ENCODE data around the gene MSI2. TPM values are rescaled to one million over a fixed set of nuclear protein-coding genes. Genes with fewer than 3 reads are reported as not detected.
"Not testable (repeated sequence)": the region's sequence is repeated elsewhere in the genome, so short reads cannot be mapped to it uniquely, and the experiment has no call there.

The MSI2 gene
- total RNA-seq, 1 donor = 12.6 TPM

DNA sequence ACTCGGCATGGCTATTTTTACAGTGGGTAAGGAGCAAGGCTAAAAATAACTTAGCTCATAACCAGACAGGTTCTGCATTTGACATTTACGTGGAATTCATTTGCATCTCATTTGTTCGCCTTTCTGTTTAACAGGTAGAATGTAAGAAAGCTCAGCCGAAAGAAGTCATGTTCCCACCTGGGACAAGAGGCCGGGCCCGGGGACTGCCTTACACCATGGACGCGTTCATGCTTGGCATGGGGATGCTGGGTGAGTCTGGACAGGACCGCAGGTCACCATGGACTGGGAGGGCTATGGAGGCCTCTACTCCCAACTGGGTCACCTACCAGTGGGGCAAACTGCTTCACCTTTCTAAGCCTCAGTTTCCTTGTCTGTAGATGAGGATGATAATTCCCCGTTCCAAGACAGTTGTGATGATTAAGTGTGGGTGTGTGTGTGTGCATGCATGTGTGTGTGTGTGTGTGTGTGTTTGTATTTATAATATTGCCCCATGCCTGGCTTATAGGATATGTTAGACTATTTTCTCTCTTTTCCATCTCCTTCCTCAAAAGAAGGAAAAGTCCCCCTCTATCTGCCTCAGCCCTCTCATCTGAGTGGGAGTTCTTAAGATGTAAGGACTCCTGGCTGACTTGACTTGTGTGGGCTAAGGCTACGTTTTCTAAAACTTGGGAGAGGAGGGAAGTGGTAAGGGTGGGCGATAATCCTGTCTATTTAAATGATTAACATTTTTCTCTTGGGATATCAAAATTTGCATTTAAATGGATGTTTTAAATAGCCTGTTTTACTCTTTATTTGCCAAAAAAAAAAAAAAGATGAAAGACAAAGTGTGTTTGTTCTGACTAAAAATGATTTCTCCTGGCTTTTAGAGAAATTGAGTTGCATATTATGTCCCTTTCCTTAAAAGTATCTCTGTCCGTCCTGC, 359.8 kb downstream of the MSI2 start:
- DNase-seq (ENCODE audit: low read depth) = no peak
- H3K4me3 ChIP-seq (ENCODE audit: low read depth, low read length) = no peak overlapping the region
- TF ChIP-seq, protein P1, sequence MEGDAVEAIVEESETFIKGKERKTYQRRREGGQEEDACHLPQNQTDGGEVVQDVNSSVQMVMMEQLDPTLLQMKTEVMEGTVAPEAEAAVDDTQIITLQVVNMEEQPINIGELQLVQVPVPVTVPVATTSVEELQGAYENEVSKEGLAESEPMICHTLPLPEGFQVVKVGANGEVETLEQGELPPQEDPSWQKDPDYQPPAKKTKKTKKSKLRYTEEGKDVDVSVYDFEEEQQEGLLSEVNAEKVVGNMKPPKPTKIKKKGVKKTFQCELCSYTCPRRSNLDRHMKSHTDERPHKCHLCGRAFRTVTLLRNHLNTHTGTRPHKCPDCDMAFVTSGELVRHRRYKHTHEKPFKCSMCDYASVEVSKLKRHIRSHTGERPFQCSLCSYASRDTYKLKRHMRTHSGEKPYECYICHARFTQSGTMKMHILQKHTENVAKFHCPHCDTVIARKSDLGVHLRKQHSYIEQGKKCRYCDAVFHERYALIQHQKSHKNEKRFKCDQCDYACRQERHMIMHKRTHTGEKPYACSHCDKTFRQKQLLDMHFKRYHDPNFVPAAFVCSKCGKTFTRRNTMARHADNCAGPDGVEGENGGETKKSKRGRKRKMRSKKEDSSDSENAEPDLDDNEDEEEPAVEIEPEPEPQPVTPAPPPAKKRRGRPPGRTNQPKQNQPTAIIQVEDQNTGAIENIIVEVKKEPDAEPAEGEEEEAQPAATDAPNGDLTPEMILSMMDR (IDR thresholded peaks at IDR 0.05; ENCODE audit: insufficient read depth, low read length) = no peak

DNA sequence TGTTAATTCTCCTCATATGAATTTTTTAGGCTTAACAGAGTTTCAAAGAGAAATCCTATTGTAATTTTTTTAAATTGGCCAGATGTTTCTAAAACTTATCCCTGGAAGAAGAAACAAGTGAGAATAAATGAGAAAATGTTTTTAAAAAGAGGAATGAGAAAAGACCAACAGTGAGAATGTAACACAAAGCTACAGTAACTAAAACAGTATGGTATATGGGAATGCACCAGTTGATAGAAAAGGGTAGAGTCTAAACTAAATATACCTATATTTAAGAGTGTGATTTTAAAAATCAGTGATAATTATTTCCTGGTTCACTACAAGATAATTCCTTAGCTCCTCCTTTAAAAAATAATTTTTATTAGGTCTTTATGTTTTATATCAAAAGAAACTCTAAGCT, 360.9 kb downstream of the MSI2 start:
- TF ChIP-seq, protein P1 (IDR thresholded peaks at IDR 0.05; ENCODE audit: insufficient read depth, low read length) = no peak
- no peak for DNase-seq (ENCODE audit: low read depth)
- no peak overlapping the region for H3K4me3 ChIP-seq (ENCODE audit: low read depth, low read length)

DNA sequence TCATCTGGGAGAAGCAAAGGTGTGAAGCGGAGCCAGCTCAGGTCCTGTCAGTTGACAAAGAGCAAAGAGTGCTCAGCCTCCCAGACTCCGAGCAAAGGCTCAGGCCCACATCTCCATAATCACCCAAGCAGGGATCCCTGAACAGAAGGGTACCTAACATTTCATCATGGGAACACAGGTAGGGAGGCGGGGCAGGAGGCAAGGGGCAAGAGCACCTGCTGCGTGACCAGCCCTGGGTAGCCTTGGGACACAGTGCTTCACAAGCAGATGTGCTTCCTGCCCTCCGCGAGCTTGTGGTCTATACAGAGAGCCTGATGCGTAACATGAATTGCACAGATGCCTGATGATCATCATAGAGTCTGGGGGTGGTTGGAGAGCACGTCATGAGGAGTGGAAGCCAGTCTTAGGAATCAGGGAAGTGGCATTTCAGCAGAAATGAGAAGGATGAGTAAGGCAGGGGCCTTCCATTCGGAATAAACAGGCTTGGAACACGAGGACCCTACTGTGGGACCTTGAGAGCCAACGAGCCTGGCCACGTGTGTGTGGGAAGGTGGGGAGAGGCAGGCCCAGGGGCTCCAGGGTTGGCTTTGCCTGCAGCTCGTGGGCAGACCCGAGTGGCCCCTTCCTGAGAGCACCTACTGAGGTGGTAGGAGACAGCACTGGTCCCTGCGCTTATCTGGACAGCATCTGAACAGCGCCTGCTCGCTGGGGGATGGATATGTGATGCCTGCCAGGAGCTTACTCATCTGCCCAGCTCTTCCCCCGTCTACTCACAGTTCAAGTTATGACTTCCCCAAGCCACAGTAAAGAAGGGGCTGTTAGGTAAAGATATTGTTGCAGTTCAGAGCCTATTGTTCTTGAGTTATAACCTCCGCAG, 363.0 kb downstream of the MSI2 start:
- no peak overlapping the region for H3K4me3 ChIP-seq (ENCODE audit: low read depth, low read length)
- no peak for DNase-seq (ENCODE audit: low read depth)
- TF ChIP-seq, protein P1 (IDR thresholded peaks at IDR 0.05; ENCODE audit: insufficient read depth, low read length) = no peak

DNA sequence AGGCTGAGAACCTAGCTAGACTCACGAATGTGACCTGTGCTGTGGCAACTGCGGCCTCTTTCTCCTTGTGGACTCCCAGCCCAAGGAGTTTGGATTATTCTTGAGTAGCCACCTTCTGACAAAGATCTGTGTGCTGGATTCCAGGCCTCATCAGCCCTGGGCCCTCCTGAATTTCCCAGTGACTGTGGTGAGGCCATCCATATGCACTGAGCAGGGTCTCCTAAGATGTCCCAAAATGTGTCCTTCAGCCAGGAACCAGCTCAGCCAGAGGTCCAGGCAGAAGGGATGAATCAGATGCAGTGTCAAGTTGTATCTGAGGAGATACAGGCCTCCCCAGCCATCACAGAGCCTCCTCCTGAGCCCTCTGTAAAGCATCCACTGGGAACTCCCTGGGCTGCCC, 364.3 kb downstream of the MSI2 start:
- no peak for DNase-seq (ENCODE audit: low read depth)
- no peak overlapping the region for H3K4me3 ChIP-seq (ENCODE audit: low read depth, low read length)
- TF ChIP-seq, protein P1 (IDR thresholded peaks at IDR 0.05; ENCODE audit: insufficient read depth, low read length) = no peak

DNA sequence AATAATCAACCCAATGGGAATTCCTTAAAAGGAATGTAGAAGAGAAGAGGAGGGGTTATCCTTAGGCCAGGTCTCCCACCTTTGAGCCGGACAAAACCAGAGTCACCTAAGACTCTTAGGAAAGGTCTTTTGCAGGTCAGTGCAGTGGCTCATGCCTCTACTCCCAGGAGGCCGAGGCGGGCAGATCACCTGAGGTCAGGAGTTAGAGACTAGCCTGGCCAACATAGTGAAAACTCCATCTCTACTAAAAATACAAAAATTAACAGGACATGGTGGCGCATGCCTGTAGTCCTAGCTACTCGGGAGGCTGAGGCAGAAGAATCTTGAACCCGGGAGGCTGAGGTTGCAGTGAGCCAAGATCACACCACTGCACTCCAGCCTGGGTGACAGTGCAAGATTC, 365.5 kb downstream of the MSI2 start:
- H3K4me3 ChIP-seq (ENCODE audit: low read depth, low read length); DNase-seq (ENCODE audit: low read depth): not testable (repeated sequence)

DNA sequence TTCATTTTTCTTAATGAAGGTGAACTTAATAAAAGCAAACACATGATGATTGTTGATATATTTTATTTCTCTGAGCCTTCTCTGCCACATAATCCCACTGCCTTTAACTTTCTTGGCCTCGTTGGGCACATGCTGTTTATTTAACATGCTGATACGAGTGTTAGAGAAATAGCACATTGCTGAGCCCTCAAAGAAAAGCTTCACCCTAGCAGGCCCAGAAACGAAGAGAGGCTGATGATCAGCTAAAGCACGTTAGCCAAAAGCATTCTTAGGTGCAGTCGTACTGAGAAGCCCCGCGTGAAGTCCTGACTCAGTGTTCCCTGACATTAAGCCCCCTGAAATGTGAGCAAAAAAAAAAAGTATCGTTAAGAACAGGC, 366.0 kb downstream of the MSI2 start:
- TF ChIP-seq, protein P1 (IDR thresholded peaks at IDR 0.05; ENCODE audit: insufficient read depth, low read length) = no peak
- DNase-seq (ENCODE audit: low read depth) = no peak
- no peak overlapping the region for H3K4me3 ChIP-seq (ENCODE audit: low read depth, low read length)

All from fibroblast of the aortic adventitia (primary cell).